GM23338 (cell line): Measurements from ENCODE around the gene FOXRED1. TPM values are rescaled to one million over a fixed set of nuclear protein-coding genes. Genes with fewer than 3 reads are reported as not detected.

Experiments
- ATAC-seq: fragments of 200-7000 bp; cut with Tn5 transposase; 3 replicates; pipeline ENCODE4 v1.9.1; 2020
- DNase-seq: peaks from one replicate; pipeline ENCODE4 v3.0.0-alpha.2; 2015; ENCODE audit warnings: low spot score
- H2AFZ ChIP-seq: fragments of 200-600 bp; sonication (generic); 2 replicates; pipeline ENCODE4 v1.8.0; 2016; ENCODE audit warnings: antibody characterized with exemption, mild to moderate bottlenecking, moderate library complexity
- H3F3A ChIP-seq: fragments of 200-600 bp; sonication (generic); replicated peaks from 2 replicates; pipeline ENCODE4 v1.8.0; 2017; ENCODE audit warnings: antibody characterized with exemption, mixed run types, low read depth
- H3K27ac ChIP-seq: fragments of 200-600 bp; sonication (generic); 2 replicates; pipeline ENCODE4 v1.6.1; 2016; ENCODE audit warnings: low read depth
- H3K27me3 ChIP-seq: fragments of 200-600 bp; sonication (generic); 2 replicates; pipeline ENCODE4 v1.8.0; 2016; ENCODE audit warnings: mild to moderate bottlenecking, mixed run types, moderate library complexity; ENCODE audit not compliant: insufficient read depth
- H3K36me3 ChIP-seq: fragments of 200-600 bp; sonication (generic); 2 replicates; pipeline ENCODE4 v1.8.0; 2016; ENCODE audit warnings: mild to moderate bottlenecking; ENCODE audit not compliant: insufficient read depth
- H3K4me1 ChIP-seq: fragments of 200-600 bp; sonication (generic); 2 replicates; pipeline ENCODE4 v1.8.0; 2016; ENCODE audit warnings: mild to moderate bottlenecking, moderate library complexity; ENCODE audit not compliant: insufficient read depth
- H3K4me2 ChIP-seq: fragments of 200-600 bp; sonication (generic); 2 replicates; pipeline ENCODE4 v1.7.1; 2017; ENCODE audit warnings: mixed run types
- H3K4me3 ChIP-seq: fragments of 200-600 bp; sonication (generic); 2 replicates; pipeline ENCODE4 v1.6.1; 2016; ENCODE audit warnings: mixed run types
- H3K79me2 ChIP-seq: fragments of 200-600 bp; sonication (generic); replicated peaks from 2 replicates; pipeline ENCODE4 v1.8.0; 2017; ENCODE audit warnings: mild to moderate bottlenecking; ENCODE audit not compliant: insufficient read depth
- H3K9me2 ChIP-seq: fragments of 200-600 bp; sonication (generic); 2 replicates; pipeline ENCODE4 v1.8.0; 2017; ENCODE audit not compliant: insufficient read depth
- H4K20me1 ChIP-seq: fragments of 200-600 bp; sonication (generic); replicated peaks from 2 replicates; pipeline ENCODE4 v1.8.0; 2017; ENCODE audit warnings: mild to moderate bottlenecking; ENCODE audit not compliant: insufficient read depth
- H3K27ac Mint-ChIP-seq: 2 replicates; pipeline ENCODE4 v1.8.0; 2020; ENCODE audit warnings: inconsistent platforms, mild to moderate bottlenecking, moderate library complexity, mixed read lengths
- H3K27me3 Mint-ChIP-seq: 3 replicates; pipeline ENCODE4 v1.8.0; 2022; ENCODE audit warnings: low read depth, mild to moderate bottlenecking, moderate library complexity, mixed read lengths, inconsistent platforms; ENCODE audit not compliant: insufficient read depth, poor library complexity
- H3K36me3 Mint-ChIP-seq: 3 replicates; pipeline ENCODE4 v1.8.0; 2021; ENCODE audit warnings: low read depth, mild to moderate bottlenecking, inconsistent platforms, moderate library complexity, mixed read lengths
- H3K4me1 Mint-ChIP-seq: 3 replicates; pipeline ENCODE4 v1.8.0; 2020; ENCODE audit warnings: mild to moderate bottlenecking, inconsistent platforms, mixed read lengths
- H3K4me3 Mint-ChIP-seq: 3 replicates; pipeline ENCODE4 v1.8.0; 2021; ENCODE audit warnings: moderate library complexity, mild to moderate bottlenecking, inconsistent platforms, mixed read lengths
- H3K9me3 Mint-ChIP-seq: 3 replicates; pipeline ENCODE4 v1.8.0; 2020; ENCODE audit warnings: moderate library complexity, mild to moderate bottlenecking, inconsistent platforms, mixed read lengths
- CTCF ChIP-seq, 2 experiments: fragments of 200-600 bp in 1 of 2; sonication (generic) in 1 of 2; conservative IDR thresholded peaks; 2 replicates each; pipeline versions ENCODE4 v1.5.1 to v1.6.1; 2016 to 2017; ENCODE audit warnings: antibody characterized with exemption in 2 of 2, low read depth in 2 of 2, mild to moderate bottlenecking in 2 of 2, moderate library complexity in 1 of 2
- EZH2 ChIP-seq: fragments of 200-600 bp; sonication (generic); IDR thresholded peaks from one replicate; pipeline ENCODE4 v1.8.0; 2017; ENCODE audit warnings: antibody characterized with exemption, mild to moderate bottlenecking, low read depth; ENCODE audit not compliant: unreplicated experiment
- NANOG ChIP-seq: IDR thresholded peaks from 2 replicates; pipeline ENCODE4 v1.6.1; 2016; ENCODE audit warnings: antibody characterized with exemption, borderline replicate concordance
- ZNF331 ChIP-seq: fragments of 250-450 bp; sonication (Bioruptor Pico); IDR thresholded peaks from 2 replicates; pipeline ENCODE4 v1.5.0; 2020; ENCODE audit warnings: low read depth, mild to moderate bottlenecking, moderate library complexity
- ZNF462 ChIP-seq: fragments of 250-450 bp; sonication (Bioruptor Pico); IDR thresholded peaks from 2 replicates; pipeline ENCODE4 v1.5.0; 2020; ENCODE audit warnings: mild to moderate bottlenecking, moderate library complexity
- polyA plus RNA-seq: library from polyadenylated mRNA; unstranded; fragments of >200 nt; fragmentation: Nextera tagmentation; extraction: Ambion mirVana; gene quantifications from 2 replicates; pipeline ENCODE4 v1.2.1, GENCODE V29; 2016
- total RNA-seq: library from RNA; depleted of rRNA; stranded (reverse); fragments of >200 nt; shearing (Covaris generic); gene quantifications from 2 replicates; pipeline ENCODE4 v1.2.3, GENCODE V29; 2014

The FOXRED1 gene
- total and polyA plus RNA-seq, 2 experiments from 2014 or later, result 25.2 to 59.2 TPM

- no peak overlapping the region for H3K4me3 ChIP-seq
- H3K27me3 Mint-ChIP-seq, result peaks cover 3% of the 10 kb centered on the region
- DNase-seq (no peak), ATAC-seq (no peak)
- no peaks in the 10 kb centered on the region for H3K27me3 ChIP-seq
- no peaks in the 10 kb centered on the region for H3K9me2 ChIP-seq
- no peak overlapping the region for H3K4me2 ChIP-seq
- H4K20me1 ChIP-seq, result peaks cover 7% of the 10 kb centered on the region
- no peak overlapping the region for H3K27ac ChIP-seq
- H2AFZ ChIP-seq, result no peak overlapping the region
- no peaks in the 10 kb centered on the region for H3K9me3 Mint-ChIP-seq
- no peaks in the 10 kb centered on the region for H3K36me3 ChIP-seq
- H3K27ac Mint-ChIP-seq, result no peak overlapping the region
- TF ChIP-seq ZNF462 (CRISPR knock-in tag) (no peak), CTCF (conservative IDR thresholded peaks at IDR 0.05; ENCODE audit: low read depth in 2 of 2) (no peak), ZNF331 (CRISPR knock-in tag) (no peak), NANOG (no peak), EZH2 (no peak)
- 0 out of 2 replicates have a peak, but pooled peaks cover 4% of the 10 kb centered on the region for H3F3A ChIP-seq
- H3K79me2 ChIP-seq, result peaks cover 63% of the 10 kb centered on the region
- H3K36me3 Mint-ChIP-seq, result peaks cover 20% of the 10 kb centered on the region
- no peaks in the 10 kb centered on the region for H3K4me1 ChIP-seq
- no peak overlapping the region for H3K4me3 Mint-ChIP-seq
- no peaks in the 10 kb centered on the region for H3K4me1 Mint-ChIP-seq
Measured at GRCh38 chr11:126231725-126232459, 37.1 kb upstream of the FOXRED1 start.
